NCI-H524 (cell line): Measurements from ENCODE around the gene TXNDC5.

Experiments used
- DNase-seq, 2 experiments: peaks; one replicate each; lab custom pipeline; 2025; lab: John Stamatoyannopoulos, UW

TXNDC5 gene

GRCh38 chr6:7910654-7911344, at the start of gene TXNDC5:
TSS of gene TXNDC5 (minus strand) at chr6:7910788. CDS start at chr6:7910776, 12 bp downstream.
- peak; percentile 35 to 66 for DNase-seq

- no peak for DNase-seq
Observed at GRCh38 chr6:7960141-7960540, 49.6 kb upstream of the TXNDC5 start.

- DNase-seq: no peak
Observed at GRCh38 chr6:7959453-7959852, 48.9 kb upstream of the TXNDC5 start.

GRCh38 chr6:7958464-7958863, 47.9 kb upstream of the TXNDC5 start:
- DNase-seq: no peak

- DNase-seq: no peak
Observed at GRCh38 chr6:7956257-7956656, 45.7 kb upstream of the TXNDC5 start.

GRCh38 chr6:7954477-7955200, 44.1 kb upstream of the TXNDC5 start:
- DNase-seq: no peak

- no peak for DNase-seq
Observed at GRCh38 chr6:7953753-7954152, 43.2 kb upstream of the TXNDC5 start.

- DNase-seq: no peak
Observed at GRCh38 chr6:7939864-7940228, 29.3 kb upstream of the TXNDC5 start.

- DNase-seq: no peak
Observed at GRCh38 chr6:7939184-7939863, 28.7 kb upstream of the TXNDC5 start.

- no peak for DNase-seq
Observed at GRCh38 chr6:7938562-7939183, 28.1 kb upstream of the TXNDC5 start.

GRCh38 chr6:7933794-7934193, 23.2 kb upstream of the TXNDC5 start:
- no peak for DNase-seq

- no peak for DNase-seq
Observed at GRCh38 chr6:7932625-7933024, 22.0 kb upstream of the TXNDC5 start.

GRCh38 chr6:7924867-7925266, 14.3 kb upstream of the TXNDC5 start:
- DNase-seq: no peak

- no peak for DNase-seq
Observed at GRCh38 chr6:7922596-7922995, 12.0 kb upstream of the TXNDC5 start.

- no peak for DNase-seq
Observed at GRCh38 chr6:7921632-7922092, 11.1 kb upstream of the TXNDC5 start.

- no peak for DNase-seq
Observed at GRCh38 chr6:7921046-7921445, 10.5 kb upstream of the TXNDC5 start.

GRCh38 chr6:7920425-7920824, 9.8 kb upstream of the TXNDC5 start:
- no peak for DNase-seq

GRCh38 chr6:7919871-7920270, 9.3 kb upstream of the TXNDC5 start:
- DNase-seq: no peak

- DNase-seq: no peak
Observed at GRCh38 chr6:7918403-7918802, 7.8 kb upstream of the TXNDC5 start.

GRCh38 chr6:7917729-7918128, 7.1 kb upstream of the TXNDC5 start:
- no peak for DNase-seq

GRCh38 chr6:7916959-7917358, 6.4 kb upstream of the TXNDC5 start:
- no peak for DNase-seq

- no peak for DNase-seq
Observed at GRCh38 chr6:7914991-7915789, 4.6 kb upstream of the TXNDC5 start.
